H9 (cell line): ENCODE data around the gene GGCX. TPM values are rescaled to one million over a fixed set of nuclear protein-coding genes. Genes with fewer than 3 reads are reported as not detected.

Experiments
- DNase-seq: peaks from one replicate; pipeline ENCODE4 v3.0.0-alpha.2; 2017
- H2AFZ ChIP-seq: one replicate; pipeline ENCODE4 v1.6.1; 2013; ENCODE audit warnings: mild to moderate bottlenecking, low read length, control low read depth, moderate library complexity
- H2AK5ac ChIP-seq: 2 replicates; pipeline ENCODE4 v1.6.1; 2013; ENCODE audit warnings: low read length, control low read depth, mixed read lengths; ENCODE audit not compliant: insufficient read length
- H2BK120ac ChIP-seq: one replicate; pipeline ENCODE4 v1.6.1; 2013; ENCODE audit warnings: low read depth, mild to moderate bottlenecking, low read length, control low read depth, inconsistent platforms; ENCODE audit not compliant: poor library complexity, severe bottlenecking
- H2BK12ac ChIP-seq: 2 replicates; pipeline ENCODE4 v1.6.1; 2013; ENCODE audit warnings: low read length, control low read depth, mixed read lengths, low read depth; ENCODE audit not compliant: insufficient read length
- H2BK15ac ChIP-seq: 2 replicates; pipeline ENCODE4 v1.6.1; 2013; ENCODE audit warnings: low read depth, low read length, control low read depth
- H2BK20ac ChIP-seq: one replicate; pipeline ENCODE4 v1.6.1; 2013; ENCODE audit warnings: low read depth, mild to moderate bottlenecking, low read length, control low read depth, inconsistent platforms; ENCODE audit not compliant: poor library complexity, severe bottlenecking
- H2BK5ac ChIP-seq: 2 replicates; pipeline ENCODE4 v1.6.1; 2013; ENCODE audit warnings: low read length, control low read depth, mixed read lengths; ENCODE audit not compliant: insufficient read length
- H3K14ac ChIP-seq: 2 replicates; pipeline ENCODE4 v1.6.1; 2013; ENCODE audit warnings: low read length, control low read depth; ENCODE audit not compliant: insufficient read depth
- H3K18ac ChIP-seq: 2 replicates; pipeline ENCODE4 v1.6.1; 2013; ENCODE audit warnings: low read depth, mild to moderate bottlenecking, mixed read lengths, low read length, control low read depth; ENCODE audit not compliant: insufficient read length
- H3K23ac ChIP-seq: 2 replicates; pipeline ENCODE4 v1.6.1; 2013; ENCODE audit warnings: low read length, control low read depth, mixed read lengths, low read depth; ENCODE audit not compliant: insufficient read length
- H3K23me2 ChIP-seq: 2 replicates; pipeline ENCODE4 v1.6.1; 2013; ENCODE audit warnings: low read depth, mild to moderate bottlenecking, mixed read lengths, low read length, control low read depth; ENCODE audit not compliant: insufficient read length, poor library complexity, severe bottlenecking
- H3K27ac ChIP-seq: 2 replicates; pipeline ENCODE4 v1.5.1; 2013; ENCODE audit warnings: low read length, control low read depth, mixed read lengths, low read depth; ENCODE audit not compliant: insufficient read length
- H3K27me3 ChIP-seq: 2 replicates; pipeline ENCODE4 v1.6.1; 2013; ENCODE audit warnings: low read length, control low read depth, inconsistent platforms; ENCODE audit not compliant: insufficient read depth
- H3K4ac ChIP-seq: 2 replicates; pipeline ENCODE4 v1.6.1; 2013; ENCODE audit warnings: low read depth, mild to moderate bottlenecking, control low read depth, inconsistent platforms, low read length, moderate library complexity
- H3K4me1 ChIP-seq: 2 replicates; pipeline ENCODE4 v1.6.1; 2013; ENCODE audit warnings: low read length, control low read depth, inconsistent platforms; ENCODE audit not compliant: insufficient read depth
- H3K4me2 ChIP-seq: 2 replicates; pipeline ENCODE4 v1.6.1; 2013; ENCODE audit warnings: low read length, control low read depth, mixed read lengths; ENCODE audit not compliant: insufficient read length, insufficient read depth
- H3K56ac ChIP-seq: 2 replicates; pipeline ENCODE4 v1.6.1; 2013; ENCODE audit warnings: low read depth, mild to moderate bottlenecking, mixed read lengths, low read length, control low read depth; ENCODE audit not compliant: insufficient read length
- H3K79me1 ChIP-seq: 2 replicates; pipeline ENCODE4 v1.6.1; 2013; ENCODE audit warnings: low read depth, mild to moderate bottlenecking, moderate library complexity, low read length, control low read depth, inconsistent platforms; ENCODE audit not compliant: insufficient read depth, poor library complexity, severe bottlenecking
- H3K79me2 ChIP-seq: 2 replicates; pipeline ENCODE4 v1.6.1; 2013; ENCODE audit warnings: low read length, control low read depth, inconsistent platforms; ENCODE audit not compliant: insufficient read depth
- H3K9ac ChIP-seq: 2 replicates; pipeline ENCODE4 v1.6.1; 2013; ENCODE audit warnings: low read length, control low read depth, mixed read lengths; ENCODE audit not compliant: insufficient read length; ENCODE audit errors: extremely low read depth
- H3K9me3 ChIP-seq: one replicate; pipeline ENCODE4 v1.6.1; 2013; ENCODE audit warnings: low read depth, low read length, inconsistent platforms; ENCODE audit not compliant: control insufficient read depth
- H3T11ph ChIP-seq: one replicate; pipeline ENCODE4 v1.6.1; 2013; ENCODE audit warnings: mild to moderate bottlenecking, low read length, control low read depth, inconsistent platforms
- H4K20me1 ChIP-seq: one replicate; pipeline ENCODE4 v1.6.1; 2013; ENCODE audit not compliant: control insufficient read depth, insufficient read length, insufficient read depth
- H4K5ac ChIP-seq: 2 replicates; pipeline ENCODE4 v1.6.1; 2013; ENCODE audit warnings: low read depth, mild to moderate bottlenecking, mixed read lengths, low read length, control low read depth; ENCODE audit not compliant: insufficient read length
- H4K8ac ChIP-seq: replicated peaks from 2 replicates; pipeline ENCODE4 v1.6.1; 2013; ENCODE audit warnings: low read length, control low read depth, mixed read lengths, low read depth; ENCODE audit not compliant: insufficient read length
- H4K91ac ChIP-seq: 2 replicates; pipeline ENCODE4 v1.6.1; 2013; ENCODE audit warnings: low read depth, mild to moderate bottlenecking, moderate library complexity, mixed read lengths, low read length, control low read depth; ENCODE audit not compliant: insufficient read length
- H3K27ac Mint-ChIP-seq, 3 experiments: 2 replicates in 2 of 3; 3 replicates in 1 of 3; pipeline ENCODE4 v1.8.0; 2020 to 2021; ENCODE audit warnings: mixed read lengths in 3 of 3, mild to moderate bottlenecking in 1 of 3, moderate library complexity in 1 of 3
- H3K27me3 Mint-ChIP-seq: 2 replicates; pipeline ENCODE4 v1.8.0; 2021; ENCODE audit warnings: low read depth, mild to moderate bottlenecking, moderate library complexity, mixed read lengths
- H3K36me3 Mint-ChIP-seq, 3 experiments: 2 replicates in 2 of 3; 3 replicates in 1 of 3; pipeline ENCODE4 v1.8.0; 2020 to 2021; ENCODE audit warnings: low read depth in 3 of 3, mixed read lengths in 3 of 3; ENCODE audit not compliant: insufficient read depth in 1 of 3
- H3K4me1 Mint-ChIP-seq, 2 experiments: 2 replicates each; pipeline ENCODE4 v1.8.0; 2020; ENCODE audit warnings: mixed read lengths in 2 of 2
- H3K4me3 Mint-ChIP-seq, 2 experiments: 2 replicates in 1 of 2; 3 replicates in 1 of 2; pipeline ENCODE4 v1.8.0; 2020 to 2021; ENCODE audit warnings: mild to moderate bottlenecking in 2 of 2, mixed read lengths in 2 of 2, moderate library complexity in 1 of 2
- H3K9me3 Mint-ChIP-seq, 2 experiments: 2 replicates in 1 of 2; 3 replicates in 1 of 2; pipeline ENCODE4 v1.8.0; 2020; ENCODE audit warnings: mild to moderate bottlenecking in 2 of 2, mixed read lengths in 2 of 2, moderate library complexity in 1 of 2
- WGBS: extraction: QIAGEN DNeasy Blood & Tissue Kit; methylation state at CpG from one replicate; pipeline ENCODE4 v1.1.7; 2013; ENCODE audit warnings: missing lambda C conversion rate, low lambda C conversion rate, mixed read lengths; ENCODE audit not compliant: insufficient read length; ENCODE audit errors: extremely low coverage; 5-methylcytosine and 5-hydroxymethylcytosine counted together
- total RNA-seq: library from RNA; stranded (reverse); gene quantifications from 2 replicates; pipeline ENCODE4 v1.2.1, GENCODE V29; 2021
- TF ChIP-seq, protein P1 (sequence below): fragments of 200-600 bp; sonication (generic); conservative IDR thresholded peaks from 3 replicates; pipeline ENCODE4 v1.8.0; 2021; ENCODE audit warnings: antibody characterized with exemption, mild to moderate bottlenecking

Gene GGCX
- total RNA-seq, 1 experiment from 2014 or later: 32.9 TPM

DNA sequence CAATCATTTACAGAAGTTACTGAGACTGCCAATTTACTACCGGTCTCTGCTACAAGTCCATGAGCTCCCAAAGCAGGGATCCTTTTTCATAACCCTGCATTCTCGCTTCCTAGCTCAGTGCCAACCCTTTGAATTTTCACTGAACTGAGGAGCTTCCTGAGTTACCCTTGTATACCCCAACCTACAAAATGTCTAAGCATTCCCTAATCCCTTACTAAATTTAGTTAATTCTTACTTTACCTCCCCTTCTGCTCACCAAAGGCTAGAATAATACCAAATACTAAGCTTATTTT, 12.7 kb downstream of the GGCX start:
- no peaks in the 10 kb centered on the region; the same call in 1 of the 2 replicates for H3K27me3 Mint-ChIP-seq
- no peaks in the 10 kb centered on the region for H3K9me3 Mint-ChIP-seq
- WGBS: no CpG with 5 or more reads among the region's 2 CpGs
- Histone ChIP-seq H4K5ac (no peak overlapping the region), H3K4me2 (no peak overlapping the region), H4K20me1 (no peaks in the 10 kb centered on the region), H2BK12ac (no peak overlapping the region), H2BK15ac (no peak overlapping the region), H3K23ac (no peak overlapping the region), H3K56ac (no peak overlapping the region), H2AK5ac (no peak overlapping the region), H3K27ac (no peak overlapping the region), H3K79me2 (no peaks in the 10 kb centered on the region), H3K9ac (no peak overlapping the region), H3K18ac (no peak overlapping the region), H3K4me1 (no peaks in the 10 kb centered on the region), H4K8ac (no peak overlapping the region), H3K27me3 (no peaks in the 10 kb centered on the region), H3T11ph (no peak overlapping the region), H3K4ac (no peak overlapping the region), H3K14ac (no peak overlapping the region), H2AFZ (no peak overlapping the region), H2BK5ac (no peak overlapping the region), H2BK20ac (no peak overlapping the region), H3K23me2 (no peaks in the 10 kb centered on the region), H4K91ac (no peak overlapping the region), H3K9me3 (no peaks in the 10 kb centered on the region), H2BK120ac (no peak overlapping the region), H3K79me1 (no peaks in the 10 kb centered on the region)
- peaks cover 19 to 71% (median 53%) of the 10 kb centered on the region in 3 experiments; a peak in 6 of 7 replicates for H3K36me3 Mint-ChIP-seq
- no peak for DNase-seq
- H3K27ac Mint-ChIP-seq: no peak overlapping the region
- H3K4me3 Mint-ChIP-seq: no peak overlapping the region
- TF ChIP-seq, protein P1, sequence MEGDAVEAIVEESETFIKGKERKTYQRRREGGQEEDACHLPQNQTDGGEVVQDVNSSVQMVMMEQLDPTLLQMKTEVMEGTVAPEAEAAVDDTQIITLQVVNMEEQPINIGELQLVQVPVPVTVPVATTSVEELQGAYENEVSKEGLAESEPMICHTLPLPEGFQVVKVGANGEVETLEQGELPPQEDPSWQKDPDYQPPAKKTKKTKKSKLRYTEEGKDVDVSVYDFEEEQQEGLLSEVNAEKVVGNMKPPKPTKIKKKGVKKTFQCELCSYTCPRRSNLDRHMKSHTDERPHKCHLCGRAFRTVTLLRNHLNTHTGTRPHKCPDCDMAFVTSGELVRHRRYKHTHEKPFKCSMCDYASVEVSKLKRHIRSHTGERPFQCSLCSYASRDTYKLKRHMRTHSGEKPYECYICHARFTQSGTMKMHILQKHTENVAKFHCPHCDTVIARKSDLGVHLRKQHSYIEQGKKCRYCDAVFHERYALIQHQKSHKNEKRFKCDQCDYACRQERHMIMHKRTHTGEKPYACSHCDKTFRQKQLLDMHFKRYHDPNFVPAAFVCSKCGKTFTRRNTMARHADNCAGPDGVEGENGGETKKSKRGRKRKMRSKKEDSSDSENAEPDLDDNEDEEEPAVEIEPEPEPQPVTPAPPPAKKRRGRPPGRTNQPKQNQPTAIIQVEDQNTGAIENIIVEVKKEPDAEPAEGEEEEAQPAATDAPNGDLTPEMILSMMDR: no peak
- H3K4me1 Mint-ChIP-seq: peaks cover 2 to 13% of the 10 kb centered on the region in 2 experiments; a peak in 2 of 4 replicates
